Endothelial cell of coronary artery (primary cell): ENCODE data around the gene ZWILCH. TPM values are rescaled to one million over a fixed set of nuclear protein-coding genes. Genes with fewer than 3 reads are reported as not detected.

Experiments
- total RNA-seq: library from RNA; depleted of rRNA; stranded (reverse); fragments of >200 nt; gene quantifications from 2 replicates; pipeline ENCODE4 v1.2.3, GENCODE V29; 2014

ZWILCH gene
- total RNA-seq: 13.6 and 26.0 TPM in 2 replicates

GRCh38 chr15:66504563-66505429 is at the start of gene ZWILCH, which contains the start of gene RPL4:
Gene ZWILCH, plus strand, starts transcription at chr15:66505326. Its CDS starts 13 bp downstream, at chr15:66505339.
Gene RPL4, minus strand, starts transcription at chr15:66504855. Its CDS starts 65 bp downstream, at chr15:66504790.

GRCh38 chr15:66497502-66498455 is 7.3 kb upstream of the ZWILCH start, which contains the start of gene SNAPC5:
Gene SNAPC5, minus strand, starts transcription at chr15:66497762. Its CDS starts 31 bp downstream, at chr15:66497731.

GRCh38 chr15:66565741-66566144 is 60.6 kb downstream of the ZWILCH start, which contains the start of gene LCTL:
Gene LCTL, minus strand, starts transcription at chr15:66565998. Its CDS starts 633 bp downstream, at chr15:66565365.

Other genes with a start within 250 kb of the ZWILCH start
- gene DIS3L, start 211.8 kb upstream of the ZWILCH start, total RNA-seq: 17.4 and 21.1 TPM in 2 replicates
- 7.1 and 15.3 TPM in 2 replicates for gene TIPIN, start 148.6 kb upstream of the ZWILCH start, total RNA-seq
- gene MAP2K1, start 118.4 kb upstream of the ZWILCH start, total RNA-seq: 43.7 and 61.4 TPM in 2 replicates
- gene SNAPC5, start 7.6 kb upstream of the ZWILCH start, total RNA-seq: 16.4 and 24.4 TPM in 2 replicates
- 1,890 and 1,891 TPM in 2 replicates for gene RPL4, start 471 bp upstream of the ZWILCH start, total RNA-seq
- 0.09 TPM in 1 of 2 replicates, not detected in the other for gene LCTL, start 60.7 kb downstream of the ZWILCH start, total RNA-seq
- 25.6 and 34.0 TPM in 2 replicates for gene SMAD6, start 196.9 kb downstream of the ZWILCH start, total RNA-seq